ENCODE measurements around the gene COL19A1. TPM values are rescaled to one million over a fixed set of nuclear protein-coding genes. Genes with fewer than 3 reads are reported as not detected.
A peak's percentile ranks its signal among the peaks of the same experiment; 100 is the strongest.

COL19A1 gene
- total RNA-seq, 1 donor, result 1.3 TPM

DNA sequence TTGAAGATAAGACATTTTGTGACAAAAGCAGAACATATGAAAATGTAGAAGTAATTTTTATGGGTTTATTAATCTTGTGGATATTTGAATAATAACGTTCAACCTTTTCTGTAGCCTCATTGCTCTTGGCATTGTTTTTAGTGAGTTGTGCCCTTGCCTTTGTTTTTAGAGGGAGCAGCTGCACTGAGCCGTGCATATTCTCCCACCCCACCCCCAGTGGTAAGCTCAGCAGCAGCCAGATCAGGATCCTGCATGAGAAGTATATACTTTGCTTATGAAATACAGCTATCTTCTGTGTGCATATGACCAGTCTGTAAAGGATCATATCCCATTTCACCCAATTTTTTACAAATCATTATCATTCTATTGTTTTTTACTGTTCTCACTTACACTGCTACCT lies 252.3 kb downstream of the COL19A1 start:
- TF ChIP-seq, protein P1, sequence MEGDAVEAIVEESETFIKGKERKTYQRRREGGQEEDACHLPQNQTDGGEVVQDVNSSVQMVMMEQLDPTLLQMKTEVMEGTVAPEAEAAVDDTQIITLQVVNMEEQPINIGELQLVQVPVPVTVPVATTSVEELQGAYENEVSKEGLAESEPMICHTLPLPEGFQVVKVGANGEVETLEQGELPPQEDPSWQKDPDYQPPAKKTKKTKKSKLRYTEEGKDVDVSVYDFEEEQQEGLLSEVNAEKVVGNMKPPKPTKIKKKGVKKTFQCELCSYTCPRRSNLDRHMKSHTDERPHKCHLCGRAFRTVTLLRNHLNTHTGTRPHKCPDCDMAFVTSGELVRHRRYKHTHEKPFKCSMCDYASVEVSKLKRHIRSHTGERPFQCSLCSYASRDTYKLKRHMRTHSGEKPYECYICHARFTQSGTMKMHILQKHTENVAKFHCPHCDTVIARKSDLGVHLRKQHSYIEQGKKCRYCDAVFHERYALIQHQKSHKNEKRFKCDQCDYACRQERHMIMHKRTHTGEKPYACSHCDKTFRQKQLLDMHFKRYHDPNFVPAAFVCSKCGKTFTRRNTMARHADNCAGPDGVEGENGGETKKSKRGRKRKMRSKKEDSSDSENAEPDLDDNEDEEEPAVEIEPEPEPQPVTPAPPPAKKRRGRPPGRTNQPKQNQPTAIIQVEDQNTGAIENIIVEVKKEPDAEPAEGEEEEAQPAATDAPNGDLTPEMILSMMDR (IDR thresholded peaks at IDR 0.05; ENCODE audit: insufficient read depth, low read depth, low read length), result no peak
- no peak overlapping the region for H3K4me3 ChIP-seq (ENCODE audit: low read depth, low read length)
- DNase-seq (ENCODE audit: low read depth), result no peak

DNA sequence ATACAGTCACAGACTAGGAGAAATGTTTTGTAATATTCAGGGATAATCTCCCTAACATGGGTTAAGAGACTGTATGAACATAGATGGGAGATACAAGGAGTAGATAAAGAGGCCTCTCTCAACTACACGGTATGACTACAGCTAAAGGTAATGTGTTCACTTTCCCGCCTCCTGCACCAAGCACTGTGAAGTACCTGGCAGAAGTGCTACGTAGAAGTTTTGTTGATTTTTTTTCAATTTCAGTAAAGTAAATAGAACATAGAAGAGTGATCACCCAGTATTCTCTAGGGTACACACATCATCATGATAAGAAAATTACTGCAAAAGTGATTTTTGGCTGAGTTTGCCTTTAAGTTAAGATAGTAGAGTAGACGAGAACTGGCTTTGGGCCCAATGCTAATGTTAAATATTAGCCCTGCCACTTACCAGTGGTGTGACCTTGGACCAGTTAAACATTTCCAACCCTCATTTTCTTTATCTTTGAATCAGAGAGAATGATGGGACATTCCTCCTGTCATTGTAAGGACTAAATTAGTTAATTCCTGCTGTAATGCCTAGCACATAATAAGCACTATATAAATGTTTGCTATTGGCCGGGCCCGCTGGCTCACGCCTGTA lies 253.0 kb downstream of the COL19A1 start:
- TF ChIP-seq, protein P1 (IDR thresholded peaks at IDR 0.05; ENCODE audit: insufficient read depth, low read depth, low read length), result no peak
- DNase-seq (ENCODE audit: low read depth), result no peak
- no peak overlapping the region for H3K4me3 ChIP-seq (ENCODE audit: low read depth, low read length)

DNA sequence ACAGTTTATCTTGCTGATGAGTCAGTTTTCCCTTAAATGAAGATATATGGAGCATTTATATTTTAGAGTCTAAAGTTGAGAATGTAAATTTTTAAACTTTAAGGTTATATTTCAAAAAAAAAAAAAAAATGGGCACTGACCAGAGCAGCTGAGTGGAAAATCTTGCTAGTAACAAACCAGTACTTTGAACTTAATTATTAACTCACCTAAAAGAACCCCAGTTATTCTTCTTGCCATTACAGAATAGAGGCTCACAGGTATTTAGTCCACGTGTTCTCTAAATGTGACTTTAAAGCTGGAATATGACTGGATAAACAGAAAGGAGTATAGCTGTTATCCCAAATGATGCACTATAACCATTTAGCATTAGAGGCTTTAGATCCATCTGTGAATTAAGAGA lies 258.1 kb downstream of the COL19A1 start:
- H3K4me3 ChIP-seq (ENCODE audit: low read depth, low read length), result no peak overlapping the region
- no peak for DNase-seq (ENCODE audit: low read depth)
- TF ChIP-seq, protein P1 (IDR thresholded peaks at IDR 0.05; ENCODE audit: insufficient read depth, low read depth, low read length), result no peak

DNA sequence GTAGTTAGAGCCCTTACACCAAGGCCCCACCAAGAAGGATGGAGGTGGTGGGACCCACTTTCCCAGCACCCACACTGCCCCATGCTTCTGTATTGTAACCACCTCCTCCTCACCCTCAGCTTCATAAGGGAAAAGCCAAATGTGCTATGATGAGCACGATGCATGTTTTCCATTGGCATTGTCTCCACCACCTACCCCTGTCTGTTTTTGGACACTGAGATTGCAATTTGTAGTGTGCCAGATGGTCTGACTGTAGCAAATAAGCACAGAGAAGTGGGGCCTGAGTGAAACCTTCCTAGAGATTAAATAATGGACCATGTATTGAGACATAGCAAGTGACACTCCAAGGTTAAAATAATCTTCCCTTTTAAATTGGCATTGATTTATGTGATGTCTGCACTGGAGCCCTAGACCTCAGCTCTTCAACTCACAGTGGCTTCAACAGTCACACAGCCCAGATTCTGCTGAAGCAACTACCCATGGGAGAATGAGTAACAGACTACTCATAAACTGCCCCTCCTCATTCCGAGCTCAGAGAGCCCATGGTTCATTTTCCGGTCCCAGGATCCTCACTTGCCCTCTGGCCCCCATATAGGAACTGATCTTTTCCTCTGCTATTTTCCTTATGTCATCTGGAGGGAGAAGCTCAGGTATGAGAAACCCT lies 258.7 kb downstream of the COL19A1 start:
- peak; percentile 25 for DNase-seq (ENCODE audit: low read depth)
- TF ChIP-seq, protein P1 (IDR thresholded peaks at IDR 0.05; ENCODE audit: insufficient read depth, low read depth, low read length), result no peak
- H3K4me3 ChIP-seq (ENCODE audit: low read depth, low read length), result no peak overlapping the region

DNA sequence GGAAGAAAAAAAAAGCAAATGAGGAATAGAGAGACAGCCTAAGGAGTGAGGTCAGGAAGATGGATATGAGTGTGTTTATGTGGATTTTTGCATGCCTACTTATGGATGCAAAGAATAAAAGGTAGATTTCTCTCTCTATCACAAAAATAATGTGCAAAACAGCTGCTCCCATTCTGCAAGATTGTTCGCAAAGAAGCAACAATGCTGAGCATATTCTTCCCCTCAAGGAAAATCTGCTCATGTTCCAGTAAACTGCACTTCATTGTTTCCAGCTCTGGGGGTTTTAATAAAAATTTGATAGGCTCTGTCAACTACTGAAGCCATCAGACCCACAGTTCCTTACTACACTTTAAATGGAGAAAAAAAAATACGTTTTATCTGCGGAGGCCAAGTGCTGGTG lies 259.2 kb downstream of the COL19A1 start:
- TF ChIP-seq, protein P1 (IDR thresholded peaks at IDR 0.05; ENCODE audit: insufficient read depth, low read depth, low read length), result no peak
- DNase-seq (ENCODE audit: low read depth), result no peak
- H3K4me3 ChIP-seq (ENCODE audit: low read depth, low read length), result no peak overlapping the region

DNA sequence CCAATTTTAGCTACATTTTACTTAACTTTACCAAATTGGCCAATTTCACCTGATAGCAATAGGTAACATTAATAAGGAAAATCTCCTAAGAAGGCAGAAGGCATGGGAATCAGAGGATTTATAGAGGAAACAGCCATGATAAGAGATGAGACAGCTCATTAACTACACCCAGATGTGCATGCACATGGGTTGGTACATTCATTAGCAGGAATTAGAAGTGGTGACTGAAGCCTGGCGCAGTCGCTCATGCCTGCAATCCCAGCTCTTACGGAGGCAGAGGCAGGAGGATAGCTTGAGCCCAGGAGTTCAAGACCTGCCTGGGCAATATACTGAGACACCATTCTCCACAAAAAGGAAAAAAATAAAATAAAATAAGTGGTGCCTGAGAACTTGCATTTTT lies 263.0 kb downstream of the COL19A1 start:
- TF ChIP-seq, protein P1 (IDR thresholded peaks at IDR 0.05; ENCODE audit: insufficient read depth, low read depth, low read length), result no peak
- DNase-seq (ENCODE audit: low read depth), result no peak
- no peak overlapping the region for H3K4me3 ChIP-seq (ENCODE audit: low read depth, low read length)

All from fibroblast of villous mesenchyme (primary cell).